ENCODE results near the gene MIS18A.
A peak's percentile ranks its signal among the peaks of the same experiment; 100 is the strongest.
"Not testable (repeated sequence)": the region's sequence is repeated elsewhere in the genome, so short reads cannot be mapped to it uniquely, and the experiment has no call there.

Gene MIS18A, protein sequence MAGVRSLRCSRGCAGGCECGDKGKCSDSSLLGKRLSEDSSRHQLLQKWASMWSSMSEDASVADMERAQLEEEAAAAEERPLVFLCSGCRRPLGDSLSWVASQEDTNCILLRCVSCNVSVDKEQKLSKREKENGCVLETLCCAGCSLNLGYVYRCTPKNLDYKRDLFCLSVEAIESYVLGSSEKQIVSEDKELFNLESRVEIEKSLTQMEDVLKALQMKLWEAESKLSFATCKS

DNA sequence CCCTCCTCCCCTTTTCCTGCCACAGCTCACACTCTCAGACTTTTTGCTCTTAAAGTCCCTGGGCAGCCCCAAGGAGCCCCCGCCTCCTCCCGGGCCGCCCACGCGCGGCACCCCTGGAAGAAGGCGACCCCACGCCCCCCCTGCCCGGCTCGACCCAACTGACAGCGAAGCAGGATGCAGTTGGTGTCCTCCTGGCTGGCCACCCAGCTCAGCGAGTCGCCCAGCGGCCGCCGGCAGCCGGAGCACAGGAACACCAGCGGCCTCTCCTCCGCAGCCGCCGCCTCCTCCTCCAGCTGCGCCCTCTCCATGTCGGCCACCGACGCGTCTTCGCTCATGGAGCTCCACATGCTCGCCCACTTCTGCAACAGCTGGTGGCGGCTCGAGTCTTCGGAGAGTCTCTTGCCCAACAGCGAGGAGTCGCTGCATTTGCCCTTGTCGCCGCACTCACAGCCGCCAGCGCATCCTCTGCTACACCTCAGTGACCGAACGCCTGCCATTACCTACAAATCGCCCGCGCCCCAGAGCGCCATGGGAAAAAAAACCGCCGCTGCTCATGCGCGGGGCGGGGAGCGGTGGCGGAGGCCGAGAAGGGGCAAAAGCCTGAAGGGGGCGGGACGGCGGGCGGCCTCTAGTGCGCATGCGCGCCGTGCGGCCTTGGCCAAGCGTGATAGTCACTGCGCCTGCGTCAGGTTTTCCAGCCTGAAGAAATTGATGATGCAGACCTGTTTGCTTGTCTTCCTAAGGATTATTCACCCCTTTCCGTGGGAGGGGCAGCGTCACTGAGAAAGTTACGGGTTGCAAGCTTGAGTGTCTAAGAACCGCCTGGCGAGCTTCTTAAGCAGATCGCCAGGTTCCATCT, at the start of gene MIS18A:
Gene MIS18A, minus strand, starts transcription at position 532 of the 859 bp plus-strand sequence. Its CDS starts 35 bp downstream, at position 497.
- peak; percentile 88 to 94 for DNase-seq

DNA sequence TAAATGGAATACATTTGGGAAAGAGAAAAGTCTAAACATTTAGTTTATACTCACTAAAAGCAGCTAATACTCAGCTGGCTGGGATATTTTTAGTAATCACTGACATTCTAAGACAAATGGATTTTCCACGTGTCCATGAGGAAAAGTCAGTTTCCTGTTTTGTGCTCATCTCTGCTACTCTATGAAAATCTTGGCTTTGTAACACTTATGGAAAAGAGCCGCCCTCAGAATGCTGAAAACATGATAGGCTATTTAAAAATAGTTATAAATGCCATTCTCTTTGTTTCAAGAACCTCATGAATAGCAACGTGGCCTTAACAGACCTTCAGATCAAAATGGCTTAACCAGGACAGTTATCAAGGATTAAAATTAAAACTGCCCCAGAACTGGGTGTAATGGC, 49.7 kb upstream of the MIS18A start:
- DNase-seq, result no peak

DNA sequence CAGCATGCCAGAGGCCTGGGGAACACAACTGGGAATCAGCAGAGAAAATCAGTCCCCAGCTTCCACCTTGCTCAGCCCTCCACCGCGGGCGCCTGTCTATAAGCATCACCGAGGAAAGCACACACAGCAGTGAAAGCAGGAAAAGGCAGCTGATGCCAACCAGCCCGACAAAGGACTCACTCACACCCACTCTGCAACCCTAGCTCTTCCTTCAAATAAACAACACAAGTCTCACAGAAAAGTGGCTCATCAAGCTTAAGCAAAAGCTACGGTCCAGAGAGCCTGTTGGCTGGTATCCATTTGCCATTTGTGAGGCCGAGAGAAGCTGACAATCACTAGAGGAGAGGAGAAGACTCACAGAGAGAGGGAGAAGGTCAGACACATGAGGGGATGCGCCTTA, 46.9 kb upstream of the MIS18A start:
- DNase-seq, result no peak

DNA sequence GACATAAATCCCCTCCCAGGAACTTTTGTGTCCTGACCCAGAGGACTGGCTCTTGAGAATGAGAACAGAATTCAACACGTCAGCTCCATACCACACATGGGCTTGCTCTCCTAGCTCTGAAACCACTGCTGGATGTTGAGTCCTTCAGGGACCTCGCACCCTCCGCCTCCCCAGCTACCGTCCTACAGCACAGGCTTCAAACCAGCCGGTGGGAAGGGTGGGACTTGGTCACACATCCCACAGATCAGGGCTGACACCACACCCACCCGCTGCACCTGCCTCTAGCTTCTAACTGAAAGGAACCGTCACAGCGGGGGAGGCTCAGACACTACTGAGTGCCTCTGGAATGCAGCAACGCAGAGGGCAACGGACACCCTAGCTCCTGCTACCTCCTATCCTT, 43.8 kb upstream of the MIS18A start:
- DNase-seq, result no peak

DNA sequence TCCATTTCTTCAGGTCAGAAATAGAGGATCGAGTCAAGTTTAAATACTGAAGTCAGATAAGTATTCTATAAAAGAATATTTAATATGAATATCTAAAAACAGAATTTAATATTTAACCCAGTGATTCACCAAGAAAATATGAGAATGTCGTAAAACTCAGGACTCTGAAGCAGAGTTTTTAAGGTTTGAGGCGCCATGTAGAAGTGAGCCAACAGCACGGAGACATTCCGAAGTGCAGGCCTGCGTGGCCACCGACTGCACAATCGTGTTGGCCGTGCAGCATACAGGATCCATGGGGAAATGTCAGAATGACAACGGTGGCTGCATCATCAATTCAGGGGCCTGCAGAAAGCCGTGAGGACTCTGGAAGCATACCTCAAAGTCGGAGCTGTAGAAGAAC, 43.3 kb upstream of the MIS18A start:
- DNase-seq, result no peak

DNA sequence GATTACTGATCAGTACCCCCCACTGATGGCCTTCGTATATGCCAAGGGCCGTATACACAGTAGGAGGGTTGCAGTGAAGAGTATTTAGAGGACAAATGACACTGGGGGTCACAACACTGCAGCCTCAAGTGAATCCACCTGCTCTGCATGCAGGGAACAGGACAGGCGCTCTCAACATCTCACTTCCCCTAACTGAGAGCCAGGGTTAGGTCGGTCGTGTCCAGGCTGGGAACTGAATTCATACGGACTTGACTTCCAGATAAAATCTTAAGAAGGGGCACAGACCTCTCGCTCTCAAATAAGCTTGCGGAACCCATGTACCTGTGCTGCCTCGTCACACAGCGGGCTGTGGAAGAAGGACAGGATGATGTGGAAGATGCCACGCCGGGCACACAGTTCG, 42.6 kb upstream of the MIS18A start:
- DNase-seq, result no peak

DNA sequence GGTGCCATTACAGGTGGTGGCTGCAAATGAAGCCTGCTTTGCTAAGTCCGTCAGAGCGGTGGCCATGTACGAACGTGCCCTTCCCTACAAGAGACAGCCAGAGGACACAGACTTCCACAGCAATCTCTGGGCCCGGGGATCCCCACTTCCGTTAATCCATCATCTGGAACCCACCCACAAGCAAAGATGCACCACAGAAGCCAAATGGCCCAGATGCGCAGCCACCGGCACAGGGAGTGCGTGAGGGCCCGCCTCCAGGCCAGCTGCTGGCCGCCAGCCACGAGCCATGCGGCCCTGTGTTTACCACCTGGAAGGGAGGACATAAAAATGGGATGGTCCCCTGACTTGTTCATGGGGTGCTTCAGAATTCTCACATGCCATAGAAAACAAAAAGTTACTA, 41.9 kb upstream of the MIS18A start:
- no peak for DNase-seq

DNA sequence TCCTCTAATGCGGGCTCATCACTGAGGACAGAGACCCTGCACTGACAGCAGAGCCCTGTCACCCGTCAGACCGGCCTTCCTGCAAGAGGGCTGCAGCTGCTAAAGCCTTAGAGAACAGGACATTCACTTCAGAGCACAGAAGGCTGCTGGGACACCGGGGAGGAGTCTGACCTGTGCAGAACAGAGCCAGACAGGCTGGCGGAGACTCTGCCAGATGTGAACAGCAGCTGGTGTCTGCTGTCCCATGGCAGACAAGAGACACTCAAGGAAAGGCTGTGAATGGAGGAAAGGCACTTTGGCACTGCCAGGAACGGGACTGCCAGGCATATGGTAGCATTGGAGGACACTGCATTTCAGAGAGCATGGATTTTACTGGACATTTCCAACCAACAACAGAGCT, 41.2 kb upstream of the MIS18A start:
- no peak for DNase-seq

DNA sequence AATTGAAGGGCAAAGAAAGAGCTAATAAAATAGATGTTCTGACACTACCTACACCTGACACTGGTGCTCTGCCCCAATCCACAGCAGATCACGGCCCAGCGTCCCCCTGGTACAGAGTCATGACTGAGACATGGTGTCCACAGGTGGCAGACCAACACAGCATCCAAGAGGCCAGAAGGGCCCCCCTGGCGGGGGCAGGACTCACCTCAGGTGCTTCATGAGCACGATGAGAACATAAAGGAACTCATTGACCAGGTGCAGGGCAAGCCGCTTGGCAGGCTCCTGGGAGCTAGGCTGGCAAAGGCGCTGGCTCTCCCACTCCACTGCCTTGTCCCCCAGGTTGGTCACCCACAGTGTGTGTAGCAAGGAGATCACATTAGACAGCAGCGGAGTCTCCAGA, 40.2 kb upstream of the MIS18A start:
- no peak for DNase-seq

DNA sequence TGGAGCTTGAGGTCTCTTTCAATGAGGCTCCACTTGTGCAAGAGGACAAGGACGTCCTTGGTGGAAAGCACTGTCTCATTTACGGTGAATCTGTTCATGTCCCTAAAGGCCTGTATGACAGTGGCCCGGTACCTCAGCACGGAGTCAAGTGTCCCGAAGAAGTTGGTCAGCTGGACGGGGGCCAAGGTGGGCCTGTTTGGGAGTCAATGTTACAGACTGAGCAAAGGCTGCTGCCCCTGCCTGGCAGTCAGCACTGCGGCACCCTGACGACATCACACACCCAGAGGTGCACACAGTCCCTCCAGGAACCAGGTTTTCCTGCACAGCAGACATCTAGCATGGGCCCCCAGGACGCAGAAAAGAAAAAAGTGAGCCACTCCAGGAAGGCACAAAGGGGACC, 38.9 kb upstream of the MIS18A start:
- no peak for DNase-seq

DNA sequence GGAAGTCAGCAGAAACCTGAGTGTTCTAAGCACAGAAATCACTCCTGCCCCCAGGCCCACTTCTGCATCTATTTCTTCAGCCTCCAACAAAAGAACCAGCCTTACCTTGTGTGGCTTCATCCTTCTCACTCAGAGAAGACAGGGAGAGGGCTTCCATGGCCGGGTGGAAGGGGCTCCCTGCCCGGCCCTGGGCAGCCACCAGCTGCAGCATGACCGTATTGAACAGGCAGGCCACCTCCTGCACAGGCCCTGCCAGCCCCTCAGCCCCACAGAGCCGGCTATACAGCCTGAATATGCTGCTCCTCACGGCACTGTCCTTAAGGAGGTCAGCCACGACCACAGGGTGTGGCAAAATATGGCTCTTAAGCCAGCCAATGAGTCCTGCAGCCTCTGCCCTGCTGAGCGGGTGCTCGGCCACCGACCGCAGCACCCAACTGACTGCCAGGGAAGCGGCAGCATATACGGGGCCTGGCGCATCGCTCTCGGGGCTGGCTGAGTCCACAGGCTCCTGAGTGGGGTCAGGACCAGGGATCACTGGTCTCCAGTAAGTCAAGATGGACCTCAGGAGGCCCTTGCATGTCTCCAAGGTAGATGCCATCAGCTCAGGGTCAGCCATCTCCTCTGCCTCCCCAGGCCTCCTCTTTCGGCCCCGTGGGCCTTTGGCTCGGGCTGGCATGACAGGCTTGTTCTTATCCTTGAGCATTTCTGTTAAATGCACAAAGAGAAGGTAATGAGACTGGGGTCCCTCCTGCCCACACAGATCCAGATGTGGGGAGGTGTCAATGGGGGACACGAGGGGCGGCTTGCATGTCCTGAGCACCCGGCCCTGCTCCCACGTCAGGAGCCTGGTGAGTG, 37.7 kb upstream of the MIS18A start:
- no peak for DNase-seq

DNA sequence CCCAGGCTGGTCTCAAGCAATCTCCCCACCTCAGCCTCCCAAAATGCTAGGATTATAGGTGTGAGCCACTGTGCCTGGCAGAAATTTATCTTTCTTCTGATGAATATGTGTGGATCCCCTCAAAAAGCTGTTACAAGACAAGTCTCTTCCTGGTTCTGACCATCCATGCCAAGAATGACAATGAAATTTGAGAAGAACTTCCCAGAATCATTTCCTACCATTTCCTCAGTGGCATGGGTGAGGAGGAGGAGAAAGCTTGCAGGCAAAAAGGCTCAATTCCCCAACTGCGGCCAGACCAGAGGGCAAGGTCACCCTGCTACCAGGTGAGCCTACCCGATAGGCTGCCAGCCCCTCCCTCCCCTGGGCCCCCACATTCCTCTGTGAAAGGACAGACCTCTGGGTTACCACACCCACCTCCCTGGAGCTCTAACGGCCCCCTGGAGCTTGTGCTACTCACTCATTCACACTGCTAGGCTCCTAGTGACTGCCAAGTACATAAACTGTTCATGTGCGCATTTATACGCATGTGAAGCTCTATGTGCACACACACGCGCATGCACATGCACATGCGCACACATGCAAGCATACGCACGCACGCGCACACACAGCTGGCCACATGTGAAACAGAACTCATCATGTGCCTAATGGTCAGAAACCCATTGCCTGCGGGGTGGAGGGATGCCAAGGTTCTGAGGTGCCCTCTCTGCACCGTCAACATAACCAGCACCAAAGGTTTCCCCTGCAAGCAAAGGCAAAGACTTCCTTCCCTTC, 36.8 kb upstream of the MIS18A start:
- DNase-seq, result no peak

DNA sequence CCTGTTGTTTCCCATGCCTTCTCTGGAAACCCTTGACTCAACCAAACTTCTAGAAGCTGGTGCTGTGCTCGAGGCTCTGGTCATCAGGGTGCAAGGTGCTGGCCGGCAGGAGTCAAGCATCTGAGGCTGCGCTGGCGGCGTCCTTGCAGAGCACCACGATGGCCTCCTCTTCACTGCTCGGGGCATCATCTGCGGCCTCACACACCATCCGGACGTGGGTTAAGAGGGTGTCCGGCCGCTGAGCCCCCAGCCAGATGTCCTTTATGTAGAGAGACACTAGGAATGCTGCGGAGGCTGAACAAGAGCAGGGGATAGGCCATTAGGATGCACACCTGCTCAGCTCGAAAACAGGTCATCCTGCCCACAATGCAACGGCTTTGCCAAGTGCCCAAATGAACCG, 36.0 kb upstream of the MIS18A start:
- no peak for DNase-seq

DNA sequence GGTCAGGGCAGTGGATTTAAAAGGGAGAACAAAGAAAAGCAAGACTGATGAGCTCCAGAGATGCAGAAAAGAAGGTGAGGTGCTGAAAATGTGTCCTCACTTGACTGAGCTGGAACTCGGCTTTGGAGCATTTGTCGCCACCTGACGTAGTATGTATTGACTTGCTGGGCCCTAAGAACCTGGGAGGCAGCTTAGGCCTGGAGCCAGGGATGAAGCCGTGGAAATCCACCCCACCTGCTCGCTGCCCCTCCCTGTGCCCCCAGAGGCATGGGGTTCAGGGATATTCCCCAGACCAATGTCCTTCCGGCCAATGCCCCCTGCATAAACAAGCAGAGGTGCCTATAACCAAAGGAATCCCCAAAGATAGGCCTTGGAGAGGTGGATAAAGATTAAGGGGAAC, 34.1 kb upstream of the MIS18A start:
- no peak for DNase-seq

DNA sequence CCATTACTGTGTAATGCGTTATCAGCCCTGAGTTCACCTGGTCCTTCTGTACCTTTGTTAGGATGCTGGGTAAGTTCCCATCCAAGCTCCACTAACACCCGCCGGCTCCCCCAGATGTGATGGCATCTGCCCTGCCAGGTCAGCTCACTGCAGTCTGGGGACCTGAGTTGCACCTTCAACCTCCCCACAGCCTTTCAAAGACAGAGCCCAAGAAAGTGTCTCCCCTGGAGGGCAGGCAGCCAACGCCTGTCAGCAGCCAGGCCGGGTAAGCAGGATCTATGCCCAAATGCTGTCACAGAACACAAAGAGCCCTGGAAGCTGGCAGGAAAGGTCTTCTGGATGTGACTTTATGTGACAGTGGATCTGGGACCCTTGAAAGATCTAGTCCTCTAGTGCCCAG, 33.5 kb upstream of the MIS18A start:
- DNase-seq, result no peak

DNA sequence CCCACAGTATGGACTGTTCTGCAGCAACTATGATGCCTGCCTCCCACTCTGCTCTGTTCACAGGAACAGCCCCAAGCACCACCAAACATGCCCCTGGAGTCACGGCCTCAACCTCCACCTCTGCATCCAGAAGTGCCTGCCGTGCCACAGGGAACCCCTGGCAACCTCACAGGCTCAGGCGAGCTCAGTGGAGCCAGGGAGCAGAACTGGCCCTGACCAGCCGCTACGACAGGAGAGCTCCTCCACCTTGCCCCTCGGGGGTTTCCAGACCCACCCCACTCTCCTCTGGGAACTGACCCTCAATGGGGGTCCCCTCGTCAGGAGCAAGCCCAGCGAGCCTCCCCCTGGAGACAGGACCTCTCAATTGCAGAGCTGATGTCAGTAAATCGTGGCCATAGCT, 32.8 kb upstream of the MIS18A start:
- DNase-seq, result no peak

DNA sequence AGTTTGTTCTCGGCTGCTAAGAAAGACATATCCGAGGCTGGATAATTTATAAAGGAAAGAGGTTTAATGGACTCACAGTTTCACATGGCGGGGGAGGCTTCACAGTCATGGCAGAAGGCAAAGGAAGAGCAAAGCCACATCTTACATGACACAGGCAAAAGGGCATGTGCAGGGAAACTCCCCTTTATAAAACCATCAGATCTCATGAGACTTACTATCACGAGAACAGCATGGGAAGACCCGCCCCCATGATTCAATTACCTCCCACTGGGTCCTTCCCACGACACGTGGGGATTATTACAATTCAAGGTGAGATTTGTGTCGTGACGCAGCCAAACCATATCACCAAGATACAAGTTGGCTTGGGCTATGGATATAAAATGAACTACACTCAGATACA, 32.1 kb upstream of the MIS18A start:
- not testable (repeated sequence) for DNase-seq

DNA sequence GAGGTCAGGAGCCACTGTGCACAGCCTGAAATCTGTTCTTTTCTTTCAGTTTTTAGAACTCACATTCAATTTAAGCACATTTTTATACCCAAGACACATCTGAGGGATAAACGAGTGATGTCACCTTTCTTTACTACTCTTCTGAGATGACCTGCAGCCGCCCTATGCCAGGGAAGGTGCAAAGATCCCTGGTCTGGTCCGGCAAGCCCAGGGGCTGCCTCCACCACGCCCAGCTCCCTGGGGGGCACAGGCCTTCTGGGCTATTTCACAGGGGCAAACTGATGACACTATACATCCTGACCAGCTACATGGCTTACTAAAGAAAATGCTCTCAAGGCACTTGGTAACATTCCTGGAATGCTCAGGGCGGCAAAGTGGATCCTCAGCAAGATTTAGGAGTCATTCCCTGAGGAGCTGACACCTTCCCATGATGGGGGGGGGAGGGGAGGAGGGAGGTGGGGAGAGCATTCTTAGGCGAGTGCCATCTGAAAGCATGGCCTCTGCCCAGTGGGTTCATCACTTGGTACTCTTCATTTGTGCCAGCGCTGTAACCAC, 31.1 kb upstream of the MIS18A start:
- no peak for DNase-seq

DNA sequence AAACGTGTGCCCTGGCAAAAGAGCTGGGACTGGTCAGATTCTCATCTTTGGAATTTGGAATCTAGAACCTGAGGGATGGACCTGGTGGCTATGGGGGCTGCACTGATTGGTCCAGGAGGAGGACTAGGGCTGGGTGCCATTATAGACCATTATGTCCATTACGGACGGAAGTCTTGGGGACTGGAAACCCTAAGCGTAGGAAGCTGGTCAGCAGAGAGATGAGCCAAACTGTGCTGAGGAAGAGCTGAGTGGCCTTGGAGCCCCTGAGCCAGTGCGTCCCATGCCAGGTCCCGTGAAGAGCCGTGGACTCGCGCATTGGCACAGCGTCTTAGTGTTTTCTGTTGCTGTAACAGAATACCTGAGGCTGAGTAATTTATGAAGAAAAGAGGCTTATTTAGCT, 29.8 kb upstream of the MIS18A start:
- DNase-seq, result no peak

DNA sequence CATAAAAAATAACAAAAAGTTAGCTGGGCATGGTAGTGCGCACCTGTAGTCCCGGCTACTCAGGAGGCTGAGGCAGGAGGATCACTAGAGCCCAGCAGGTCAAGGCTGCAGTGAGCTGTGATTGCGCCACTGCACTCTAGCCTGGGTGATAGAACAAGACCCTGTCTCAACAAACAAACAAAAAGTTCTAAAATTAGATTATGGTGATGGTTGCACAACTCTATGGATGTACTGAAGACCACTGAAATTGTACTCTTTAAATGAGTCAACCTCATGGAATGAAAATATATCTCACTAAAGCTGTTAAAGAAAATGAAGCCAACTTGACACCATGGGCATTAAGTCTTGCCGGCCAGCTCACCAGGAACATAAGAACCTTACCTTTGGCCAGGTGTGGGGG, 28.9 kb upstream of the MIS18A start:
- no peak for DNase-seq

DNA sequence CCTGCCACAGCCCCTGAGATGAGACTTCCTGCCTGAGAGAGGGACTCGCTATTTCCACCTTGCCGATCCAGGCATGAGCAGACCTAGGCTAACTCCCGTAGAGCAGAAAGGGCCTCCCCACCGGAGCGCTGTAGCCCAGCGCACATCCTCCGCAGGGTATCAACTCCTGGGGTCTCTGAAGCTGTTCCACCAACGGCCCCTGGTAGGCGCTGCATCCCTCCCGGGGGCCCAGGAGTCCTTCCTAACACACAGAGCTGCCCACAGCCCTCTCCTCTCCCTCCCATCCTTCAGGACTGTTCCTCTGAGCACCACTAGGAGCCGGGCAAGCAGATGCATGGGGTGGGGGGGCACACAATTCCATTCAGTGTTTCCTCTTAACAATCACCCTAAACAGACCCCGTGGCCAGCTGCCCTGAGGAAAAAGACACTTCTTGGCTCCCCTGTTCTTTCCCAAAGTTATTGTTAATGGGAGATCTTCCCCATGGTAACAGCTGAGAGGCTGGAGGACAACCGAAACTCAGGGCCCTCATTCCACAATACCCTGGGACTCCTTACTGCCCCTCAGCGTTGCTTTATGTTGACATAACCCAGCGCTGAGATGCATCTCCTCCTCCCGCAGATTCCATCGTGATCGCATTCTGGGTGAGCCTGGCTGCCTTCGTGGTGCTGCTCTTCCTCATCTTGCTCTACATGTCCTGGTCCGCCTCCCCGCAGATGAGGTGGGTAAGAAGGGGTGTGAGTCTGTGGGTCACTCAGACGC, 27.4 kb upstream of the MIS18A start:
- no peak for DNase-seq

DNA sequence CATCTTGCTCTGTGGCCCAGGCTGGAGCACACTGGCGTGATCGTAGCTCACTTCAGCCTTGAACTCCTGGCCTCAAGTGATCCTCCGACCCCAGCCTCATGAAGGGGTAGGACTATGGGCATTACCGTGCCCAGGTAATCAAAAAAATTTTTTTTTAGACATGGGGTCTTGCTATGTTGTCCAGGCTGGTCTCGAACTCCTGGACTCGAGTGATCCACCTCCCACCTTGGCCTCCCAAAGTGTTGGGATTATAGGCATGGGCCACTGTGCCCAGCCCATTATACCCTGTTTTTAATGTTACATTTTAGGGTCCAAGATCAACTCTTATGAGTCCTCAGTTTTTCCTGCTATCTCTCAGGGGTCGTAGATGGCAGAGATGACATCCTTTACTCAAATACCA, 26.1 kb upstream of the MIS18A start:
- DNase-seq, result no peak
